Right lobe of liver (tissue), 4 donors: ENCODE data around the gene MCC.

Experiments
- POLR2A ChIP-seq: fragments of 450-650 bp; IDR thresholded peaks from one replicate; pipeline ENCODE4 v1.6.1; 2017; ENCODE audit warnings: antibody characterized with exemption, mild to moderate bottlenecking
- TF ChIP-seq, protein P1 (sequence below), 4 donors: fragments of 200-600 bp in 3 of 4; fragments of 450-650 bp in 1 of 4; IDR thresholded peaks; one replicate each; pipeline versions ENCODE4 v1.5.1 to v1.8.0; 2016 to 2022; ENCODE audit warnings: antibody characterized with exemption in 4 of 4, mild to moderate bottlenecking in 2 of 4
- donor health status: DM: no; HTN: no; CAD: no.
- donor health status: DM: no; HTN: no; CAD: no.
- donor health status: DM: no; HTN: yes; CAD: no.

DNA sequence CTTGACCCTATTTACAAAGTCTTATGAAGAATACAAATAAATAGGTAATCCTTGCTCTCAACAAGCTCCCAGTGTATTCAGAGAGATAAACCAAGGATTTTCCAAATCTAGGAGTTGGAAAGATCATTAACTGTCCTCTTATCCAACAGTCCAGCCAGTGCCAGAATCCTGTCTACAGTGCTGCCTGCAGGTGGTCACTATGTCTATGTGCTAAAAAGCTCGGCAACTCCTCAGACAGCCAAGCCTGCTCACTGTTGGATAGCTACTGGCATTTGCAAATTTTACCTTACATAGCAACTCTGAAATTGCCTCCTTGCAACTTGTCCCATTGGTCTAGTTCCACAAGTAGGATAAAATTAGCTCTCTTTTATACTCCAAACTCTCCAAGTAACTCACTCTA, 324.2 kb downstream of the MCC start:
- TF ChIP-seq, protein P1, sequence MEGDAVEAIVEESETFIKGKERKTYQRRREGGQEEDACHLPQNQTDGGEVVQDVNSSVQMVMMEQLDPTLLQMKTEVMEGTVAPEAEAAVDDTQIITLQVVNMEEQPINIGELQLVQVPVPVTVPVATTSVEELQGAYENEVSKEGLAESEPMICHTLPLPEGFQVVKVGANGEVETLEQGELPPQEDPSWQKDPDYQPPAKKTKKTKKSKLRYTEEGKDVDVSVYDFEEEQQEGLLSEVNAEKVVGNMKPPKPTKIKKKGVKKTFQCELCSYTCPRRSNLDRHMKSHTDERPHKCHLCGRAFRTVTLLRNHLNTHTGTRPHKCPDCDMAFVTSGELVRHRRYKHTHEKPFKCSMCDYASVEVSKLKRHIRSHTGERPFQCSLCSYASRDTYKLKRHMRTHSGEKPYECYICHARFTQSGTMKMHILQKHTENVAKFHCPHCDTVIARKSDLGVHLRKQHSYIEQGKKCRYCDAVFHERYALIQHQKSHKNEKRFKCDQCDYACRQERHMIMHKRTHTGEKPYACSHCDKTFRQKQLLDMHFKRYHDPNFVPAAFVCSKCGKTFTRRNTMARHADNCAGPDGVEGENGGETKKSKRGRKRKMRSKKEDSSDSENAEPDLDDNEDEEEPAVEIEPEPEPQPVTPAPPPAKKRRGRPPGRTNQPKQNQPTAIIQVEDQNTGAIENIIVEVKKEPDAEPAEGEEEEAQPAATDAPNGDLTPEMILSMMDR (IDR thresholded peaks at IDR 0.05), result no peak
- no peak for TF ChIP-seq POLR2A
